Measurements from ENCODE around the gene DNAJC16.

Gene DNAJC16

GRCh38 chr1:15540186-15540585 is 13.5 kb downstream of the DNAJC16 start:
- TF ChIP-seq CTCF (conservative IDR thresholded peaks at IDR 0.05; ENCODE audit: low read depth) = no peak
- no peak for DNase-seq (ENCODE audit: low spot score)
- ChIA-PET CTCF (no interaction called here), POLR2A (ENCODE audit: low non-redundant PET) (no interaction called here)
- peak overlapping the region; percentile 18; the same call in 1 of the 2 replicates for H3K27ac ChIP-seq

GRCh38 chr1:15541231-15541792 is 14.7 kb downstream of the DNAJC16 start:
- POLR2A ChIA-PET (ENCODE audit: low non-redundant PET) = no interaction called here
- TF ChIP-seq CTCF (conservative IDR thresholded peaks at IDR 0.05; ENCODE audit: low read depth) = no peak
- CTCF ChIA-PET = no interaction called here
- no peak overlapping the region for H3K27ac ChIP-seq
- no peak for DNase-seq (ENCODE audit: low spot score)

GRCh38 chr1:15542388-15543250 is 16.0 kb downstream of the DNAJC16 start:
- H3K27ac ChIP-seq = no peak overlapping the region
- ChIA-PET CTCF (interaction anchor here (0.6 kb wide), 1 partner anchor 1071 kb away, joined by 3 read pairs; no protein-coding TSS in a partner anchor), POLR2A (ENCODE audit: low non-redundant PET) (no interaction called here)
- no peak for DNase-seq (ENCODE audit: low spot score)
- TF ChIP-seq CTCF (conservative IDR thresholded peaks at IDR 0.05; ENCODE audit: low read depth) = no peak

- ChIA-PET CTCF (interaction anchor here (0.6 kb wide), 1 partner anchor 1071 kb away, joined by 3 read pairs; no protein-coding TSS in a partner anchor), POLR2A (ENCODE audit: low non-redundant PET) (no interaction called here)
- H3K27ac ChIP-seq = no peak overlapping the region
- DNase-seq (ENCODE audit: low spot score) = no peak
- TF ChIP-seq CTCF (conservative IDR thresholded peaks at IDR 0.05; ENCODE audit: low read depth) = no peak
These were observed 16.6 kb downstream of the DNAJC16 start for GRCh38 chr1:15543251-15543588.

GRCh38 chr1:15543589-15544568 is 17.2 kb downstream of the DNAJC16 start:
- ChIA-PET POLR2A (ENCODE audit: low non-redundant PET) (no interaction called here), CTCF (no interaction called here)
- TF ChIP-seq CTCF (conservative IDR thresholded peaks at IDR 0.05; ENCODE audit: low read depth) = no peak
- no peak for DNase-seq (ENCODE audit: low spot score)
- no peak overlapping the region for H3K27ac ChIP-seq

- CTCF ChIA-PET = interaction anchor here (0.6 kb wide), 1 partner anchor 171 kb away, joined by 4 read pairs; no protein-coding TSS in a partner anchor
These were observed 20.0 kb downstream of the DNAJC16 start for GRCh38 chr1:15546641-15547040.

More at GRCh38 chr1:15546641-15547040, 20.0 kb downstream of the DNAJC16 start:
- POLR2A ChIA-PET (ENCODE audit: low non-redundant PET) = no interaction called here
- DNase-seq (ENCODE audit: low spot score) = no peak
- no peak overlapping the region for H3K27ac ChIP-seq
- TF ChIP-seq CTCF (conservative IDR thresholded peaks at IDR 0.05; ENCODE audit: low read depth) = no peak

Measured in RWPE1 (cell line).